Vagina (tissue), 2 donors: Measurements from ENCODE around the gene RPL19. TPM values are rescaled to one million over a fixed set of nuclear protein-coding genes. Genes with fewer than 3 reads are reported as not detected.
A peak's percentile ranks its signal among the peaks of the same experiment; 100 is the strongest.

Source experiments
- DNase-seq, 2 donors: peaks; one replicate each; pipeline ENCODE4 v3.0.0-alpha.2; 2017; ENCODE audit errors: extremely low spot score in 2 of 2
- H3K27ac ChIP-seq: fragments of 200-600 bp; sonication (generic); one replicate; pipeline ENCODE4 v1.5.1; 2019
- H3K27me3 ChIP-seq: fragments of 200-600 bp; sonication (generic); one replicate; pipeline ENCODE4 v1.5.1; 2019
- H3K36me3 ChIP-seq, 2 donors: fragments of 200-600 bp; sonication (generic); one replicate each; pipeline ENCODE4 v1.5.1; 2017 to 2019
- H3K4me1 ChIP-seq: fragments of 200-600 bp; sonication (generic); one replicate; pipeline ENCODE4 v1.5.1; 2019
- H3K4me3 ChIP-seq, 2 donors: fragments of 200-600 bp; sonication (generic); 1 replicate in 1 of 2; 2 replicates in 1 of 2; pipeline ENCODE4 v1.5.1; 2016 to 2019
- H3K9me3 ChIP-seq: fragments of 200-600 bp; sonication (generic); one replicate; pipeline ENCODE4 v1.5.1; 2019
- CTCF ChIP-seq, 3 experiments: fragments of 450-650 bp in 2 of 3; fragments of 200-600 bp in 1 of 3; sonication (generic) in 1 of 3; IDR thresholded peaks; one replicate each; pipeline ENCODE4 v1.5.1; 2017 to 2019; ENCODE audit warnings: antibody characterized with exemption in 3 of 3, mild to moderate bottlenecking in 2 of 3, moderate library complexity in 2 of 3
- POLR2A ChIP-seq, 2 donors: fragments of 450-650 bp; IDR thresholded peaks; one replicate each; pipeline ENCODE4 v1.6.1; 2017; ENCODE audit warnings: antibody characterized with exemption in 2 of 2, mild to moderate bottlenecking in 2 of 2, moderate library complexity in 2 of 2
- POLR2AphosphoS5 ChIP-seq, 2 donors: sonication (generic); formaldehyde crosslinking; IDR thresholded peaks; one replicate each; pipeline ENCODE4 v1.9.0; 2017; ENCODE audit warnings: antibody characterized with exemption in 2 of 2, mild to moderate bottlenecking in 2 of 2, low read depth in 1 of 2; ENCODE audit not compliant: insufficient read depth in 1 of 2
- intact Hi-C: fragments of 100-400 bp; cut with DNase I; formaldehyde crosslinking; loops from one replicate; pipeline ENCODE4 v1.15.1; 2023
- total RNA-seq: library from RNA; depleted of rRNA; stranded (reverse); fragments of >200 nt; gene quantifications from one replicate; pipeline ENCODE4 v1.2.3, GENCODE V29; 2016

Gene RPL19
- total RNA-seq, 1 donor from 2014 or later = 2,758 TPM

- no peak overlapping the region for H3K4me3 ChIP-seq
- no peaks in the 10 kb centered on the region for H3K27me3 ChIP-seq
- TF ChIP-seq POLR2AphosphoS5 (IDR thresholded peaks at IDR 0.05; ENCODE audit: insufficient read depth in 1 of 2, low read depth in 1 of 2) (no peak), CTCF (IDR thresholded peaks at IDR 0.05) (no peak), POLR2A (IDR thresholded peaks at IDR 0.05) (no peak)
- intact Hi-C loops = no loop called here
- H3K27ac ChIP-seq = no peak overlapping the region
- no peak for DNase-seq
- H3K36me3 ChIP-seq = no peaks in the 10 kb centered on the region
- H3K4me1 ChIP-seq = peaks cover 14% of the 10 kb centered on the region
- H3K9me3 ChIP-seq = no peaks in the 10 kb centered on the region
Observed at GRCh38 chr17:39236450-39236927, 36.4 kb downstream of the RPL19 start.

GRCh38 chr17:39236981-39237441 is 36.9 kb downstream of the RPL19 start:
- Histone ChIP-seq H3K4me3 (no peak overlapping the region), H3K4me1 (peaks cover 8% of the 10 kb centered on the region), H3K36me3 (no peaks in the 10 kb centered on the region), H3K27me3 (no peaks in the 10 kb centered on the region), H3K9me3 (no peaks in the 10 kb centered on the region), H3K27ac (no peak overlapping the region)
- intact Hi-C loops = no loop called here
- no peak for DNase-seq
- TF ChIP-seq POLR2AphosphoS5 (IDR thresholded peaks at IDR 0.05; ENCODE audit: insufficient read depth in 1 of 2, low read depth in 1 of 2) (no peak), CTCF (IDR thresholded peaks at IDR 0.05) (no peak), POLR2A (IDR thresholded peaks at IDR 0.05) (no peak)

- Histone ChIP-seq H3K27me3 (no peaks in the 10 kb centered on the region), H3K36me3 (no peaks in the 10 kb centered on the region), H3K27ac (no peak overlapping the region), H3K4me3 (no peak overlapping the region), H3K9me3 (no peaks in the 10 kb centered on the region), H3K4me1 (peaks cover 5% of the 10 kb centered on the region)
- intact Hi-C loops = no loop called here
- DNase-seq = no peak
- TF ChIP-seq POLR2A (IDR thresholded peaks at IDR 0.05) = no peak
- TF ChIP-seq CTCF (IDR thresholded peaks at IDR 0.05) = no peak
- no peak for TF ChIP-seq POLR2AphosphoS5 (IDR thresholded peaks at IDR 0.05; ENCODE audit: insufficient read depth in 1 of 2, low read depth in 1 of 2)
Observed at GRCh38 chr17:39237586-39237985, 37.5 kb downstream of the RPL19 start.

GRCh38 chr17:39238311-39238972 is 38.4 kb downstream of the RPL19 start:
- Histone ChIP-seq H3K36me3 (no peaks in the 10 kb centered on the region), H3K27ac (no peak overlapping the region), H3K4me1 (peaks cover 5% of the 10 kb centered on the region), H3K9me3 (no peaks in the 10 kb centered on the region), H3K4me3 (no peak overlapping the region), H3K27me3 (no peaks in the 10 kb centered on the region)
- intact Hi-C loops = no loop called here
- peak in 1 of 2 donors; percentile 33 for TF ChIP-seq POLR2AphosphoS5 (IDR thresholded peaks at IDR 0.05; ENCODE audit: insufficient read depth in 1 of 2, low read depth in 1 of 2)
- no peak for TF ChIP-seq POLR2A (IDR thresholded peaks at IDR 0.05)
- no peak for DNase-seq

- Histone ChIP-seq H3K27me3 (no peaks in the 10 kb centered on the region), H3K4me3 (no peak overlapping the region), H3K4me1 (peaks cover 10% of the 10 kb centered on the region), H3K27ac (no peak overlapping the region), H3K9me3 (no peaks in the 10 kb centered on the region), H3K36me3 (no peaks in the 10 kb centered on the region)
- no peak for DNase-seq
- intact Hi-C loops = loop anchor here (10.0 kb wide), 1 partner anchor 75 kb away; the partner anchor contains the start of gene ARL5C
- TF ChIP-seq CTCF (IDR thresholded peaks at IDR 0.05) = peak in 1 of 3 experiments; percentile 25
- no peak for TF ChIP-seq POLR2A (IDR thresholded peaks at IDR 0.05)
Observed at GRCh38 chr17:39239640-39240314, 39.7 kb downstream of the RPL19 start.
